PC-9 (cell line): Measurements from ENCODE around the gene TRABD2A. TPM values are rescaled to one million over a fixed set of nuclear protein-coding genes. Genes with fewer than 3 reads are reported as not detected.

Experiments
- BruUV-seq: library from RNA; stranded (reverse); fragments of 400-500 nt; replicated peaks from 2 replicates; lab custom pipeline; 2021; lab: Mats Ljungman, UMichigan
- CTCF ChIA-PET: fragments of 300-600 bp; sonication (Branson Sonifier 250); formaldehyde crosslinking; loops from one replicate; lab custom pipeline; 2022; ENCODE audit warnings: antibody characterized with exemption; lab: Charles Lee
- POLR2A ChIA-PET: fragments of 300-600 bp; sonication (Branson Sonifier 250); formaldehyde crosslinking; loops from one replicate; lab custom pipeline; 2022; ENCODE audit warnings: antibody characterized with exemption; ENCODE audit not compliant: unreplicated experiment; lab: Charles Lee
- DNase-seq, 2 experiments: peaks; one replicate each; pipeline versions ENCODE4 v3.0.0 to v3.0.0-alpha.2; 2015 to 2022; ENCODE audit warnings: mixed read lengths in 1 of 2
- H2AFZ ChIP-seq: fragments of 200-600 bp; sonication (generic); 2 replicates; pipeline ENCODE4 v1.8.1; 2017; ENCODE audit warnings: antibody characterized with exemption
- H3F3A ChIP-seq: fragments of 200-600 bp; sonication (generic); 2 replicates; pipeline ENCODE4 v1.8.1; 2017; ENCODE audit warnings: antibody characterized with exemption, mild to moderate bottlenecking, low read depth; ENCODE audit not compliant: insufficient read depth
- H3K27ac ChIP-seq: fragments of 200-600 bp; sonication (generic); 2 replicates; pipeline ENCODE4 v1.6.1; 2016; ENCODE audit warnings: mixed run types
- H3K27me3 ChIP-seq: fragments of 200-600 bp; sonication (generic); 2 replicates; pipeline ENCODE4 v1.6.1; 2016; ENCODE audit warnings: low read depth, mixed run types; ENCODE audit not compliant: insufficient read depth
- H3K36me3 ChIP-seq: fragments of 200-600 bp; sonication (generic); 2 replicates; pipeline ENCODE4 v1.6.1; 2016; ENCODE audit warnings: low read depth, mixed run types
- H3K4me1 ChIP-seq: fragments of 200-600 bp; sonication (generic); replicated peaks from 2 replicates; pipeline ENCODE4 v1.6.1; 2016; ENCODE audit warnings: mixed run types; ENCODE audit not compliant: insufficient read depth
- H3K4me2 ChIP-seq: fragments of 200-600 bp; sonication (generic); 2 replicates; pipeline ENCODE4 v1.6.1; 2017; ENCODE audit warnings: mixed run types
- H3K4me3 ChIP-seq: fragments of 200-600 bp; sonication (generic); 2 replicates; pipeline ENCODE4 v1.6.1; 2016; ENCODE audit warnings: mixed run types
- H3K79me2 ChIP-seq: fragments of 200-600 bp; sonication (generic); 2 replicates; pipeline ENCODE4 v1.6.1; 2017; ENCODE audit warnings: low read depth, mixed run types
- H3K9me2 ChIP-seq: fragments of 200-600 bp; sonication (generic); 2 replicates; pipeline ENCODE4 v1.8.1; 2017; ENCODE audit warnings: mild to moderate bottlenecking; ENCODE audit not compliant: insufficient read depth
- H3K9me3 ChIP-seq: fragments of 200-600 bp; sonication (generic); 2 replicates; pipeline ENCODE4 v1.8.1; 2016; ENCODE audit warnings: low read depth; ENCODE audit not compliant: insufficient read depth
- H4K20me1 ChIP-seq: fragments of 200-600 bp; sonication (generic); 2 replicates; pipeline ENCODE4 v1.8.1; 2017; ENCODE audit not compliant: insufficient read depth
- CTCF ChIP-seq: fragments of 200-600 bp; sonication (generic); conservative IDR thresholded peaks from 2 replicates; pipeline ENCODE4 v1.6.1; 2017; ENCODE audit warnings: mixed run types, antibody characterized with exemption, mild to moderate bottlenecking, moderate library complexity
- EZH2 ChIP-seq: fragments of 200-600 bp; sonication (generic); IDR thresholded peaks from 2 replicates; pipeline ENCODE4 v1.8.0; 2017; ENCODE audit warnings: antibody characterized with exemption, low read depth
- intact Hi-C: fragments of 100-400 bp; cut with micrococcal nuclease; formaldehyde crosslinking; loops from one replicate; pipeline ENCODE4 v1.10.0; 2022; ENCODE audit not compliant: unreplicated experiment
- total RNA-seq: library from RNA; stranded (reverse); gene quantifications from 2 replicates; pipeline ENCODE4 v1.2.3, GENCODE V29; 2021

Gene TRABD2A
- total RNA-seq, 1 experiment from 2014 or later: 2.2 TPM

- H3K9me3 ChIP-seq: no peaks in the 10 kb centered on the region
- H2AFZ ChIP-seq: peak overlapping the region; percentile 76
- no peak overlapping the region; the same call in 1 of the 2 replicates for H3K4me3 ChIP-seq
- ChIA-PET POLR2A (interaction anchor here (0.6 kb wide), 1 partner anchor 427 kb away, joined by 5 read pairs; no protein-coding TSS in a partner anchor), CTCF (interaction anchor here (0.5 kb wide), 1 partner anchor 32 kb away, joined by 15 read pairs; no protein-coding TSS in a partner anchor)
- peak overlapping the region; percentile 59 for H3K4me2 ChIP-seq
- H4K20me1 ChIP-seq: no peaks in the 10 kb centered on the region
- no peaks in the 10 kb centered on the region for H3K27me3 ChIP-seq
- H3K9me2 ChIP-seq: no peaks in the 10 kb centered on the region
- peaks cover 3% of the 10 kb centered on the region; the same call in 1 of the 2 replicates for H3F3A ChIP-seq
- intact Hi-C loops: no loop called here
- H3K4me1 ChIP-seq: 0 out of 2 replicates have a peak, but pooled peaks cover 3% of the 10 kb centered on the region
- H3K27ac ChIP-seq: no peak overlapping the region
- no peaks in the 10 kb centered on the region for H3K79me2 ChIP-seq
- BruUV-seq: no TSS peak
- no peaks in the 10 kb centered on the region for H3K36me3 ChIP-seq
- no peak for TF ChIP-seq EZH2
- TF ChIP-seq CTCF: no peak
- DNase-seq: no peak
Measured at GRCh38 chr2:84888401-84889276, 7.8 kb upstream of the TRABD2A start.

- Histone ChIP-seq H3K79me2 (no peaks in the 10 kb centered on the region), H3K9me3 (no peaks in the 10 kb centered on the region), H2AFZ (no peak overlapping the region), H3K9me2 (no peaks in the 10 kb centered on the region), H3K4me2 (no peak overlapping the region), H3K4me1 (0 out of 2 replicates have a peak, but pooled peaks cover 3% of the 10 kb centered on the region), H3K27ac (no peak overlapping the region), H3K27me3 (peaks cover under 1% of the 10 kb centered on the region; the same call in 1 of the 2 replicates), H3F3A (peaks cover 3% of the 10 kb centered on the region; the same call in 1 of the 2 replicates), H4K20me1 (no peaks in the 10 kb centered on the region), H3K4me3 (no peak overlapping the region), H3K36me3 (no peaks in the 10 kb centered on the region)
- no peak for DNase-seq
- TF ChIP-seq EZH2 (no peak), CTCF (no peak)
- POLR2A ChIA-PET: no interaction called here
- intact Hi-C loops: no loop called here
- no TSS peak for BruUV-seq
- CTCF ChIA-PET: no interaction called here
Measured at GRCh38 chr2:84886791-84887190, 5.9 kb upstream of the TRABD2A start.

GRCh38 chr2:84885111-84885510 lies 4.2 kb upstream of the TRABD2A start:
- Histone ChIP-seq H3K27ac (no peak overlapping the region), H3K27me3 (peaks cover 17% of the 10 kb centered on the region), H3K4me2 (no peak overlapping the region), H3K9me3 (no peaks in the 10 kb centered on the region), H3K4me3 (no peak overlapping the region), H3K4me1 (0 out of 2 replicates have a peak, but pooled peaks cover 8% of the 10 kb centered on the region), H3F3A (peaks cover 3% of the 10 kb centered on the region; the same call in 1 of the 2 replicates), H2AFZ (no peak overlapping the region), H3K9me2 (no peaks in the 10 kb centered on the region), H4K20me1 (no peaks in the 10 kb centered on the region), H3K36me3 (no peaks in the 10 kb centered on the region), H3K79me2 (no peaks in the 10 kb centered on the region)
- intact Hi-C loops: no loop called here
- BruUV-seq: no TSS peak
- CTCF ChIA-PET: no interaction called here
- no peak for DNase-seq
- POLR2A ChIA-PET: no interaction called here
- TF ChIP-seq EZH2: no peak
- TF ChIP-seq CTCF: no peak
